Left lobe of liver (tissue), 2 donors: Measurements from ENCODE around the gene GALNT7. TPM values are rescaled to one million over a fixed set of nuclear protein-coding genes. Genes with fewer than 3 reads are reported as not detected.
A peak's percentile ranks its signal among the peaks of the same experiment; 100 is the strongest.

Experiments
- ATAC-seq: fragments of 200-7000 bp; cut with Tn5 transposase; one replicate; pipeline ENCODE4 v1.9.1; 2020; ENCODE audit warnings: mild to moderate bottlenecking, moderate library complexity
- DNase-seq: peaks from one replicate; pipeline ENCODE4 v3.0.0-alpha.2; 2020; ENCODE audit warnings: low spot score
- total RNA-seq: library from RNA; stranded (reverse); gene quantifications from one replicate; pipeline ENCODE4 v1.2.1, GENCODE V29; 2021
- donor health status: DM: no; HTN: no; CAD: no; lungs with moderate emphysema.
- donor health status: DM: no; HTN: yes; CAD: no.

Gene GALNT7
- total RNA-seq, 1 donor from 2014 or later: 0.65 TPM

GRCh38 chr4:173230062-173230461, 61.5 kb downstream of the GALNT7 start:
- no peak for DNase-seq
- no peak for ATAC-seq

GRCh38 chr4:173231916-173232315, 63.3 kb downstream of the GALNT7 start:
- no peak for DNase-seq
- peak; percentile 21 for ATAC-seq

- no peak for ATAC-seq
These were observed 65.2 kb downstream of the GALNT7 start for GRCh38 chr4:173233857-173234256.

GRCh38 chr4:173235050-173235449, 66.4 kb downstream of the GALNT7 start:
- no peak for DNase-seq
- ATAC-seq: no peak

More at GRCh38 chr4:173233857-173234256, 65.2 kb downstream of the GALNT7 start:
- DNase-seq: no peak

- ATAC-seq (no peak), DNase-seq (no peak)
These were observed 67.7 kb downstream of the GALNT7 start for GRCh38 chr4:173236301-173236700.

- no peak for DNase-seq
- no peak for ATAC-seq
These were observed 68.5 kb downstream of the GALNT7 start for GRCh38 chr4:173237152-173237551.

- no peak for DNase-seq
- no peak for ATAC-seq
These were observed 69.2 kb downstream of the GALNT7 start for GRCh38 chr4:173237762-173238161.

GRCh38 chr4:173240696-173241095, 72.1 kb downstream of the GALNT7 start:
- ATAC-seq (no peak), DNase-seq (no peak)

GRCh38 chr4:173242466-173243250, 74.0 kb downstream of the GALNT7 start:
- ATAC-seq: no peak

GRCh38 chr4:173243321-173243720, 74.7 kb downstream of the GALNT7 start:
- no peak for ATAC-seq
- DNase-seq: no peak

More at GRCh38 chr4:173242466-173243250, 74.0 kb downstream of the GALNT7 start:
- no peak for DNase-seq

GRCh38 chr4:173243917-173244658, 75.5 kb downstream of the GALNT7 start:
- DNase-seq (no peak), ATAC-seq (no peak)

GRCh38 chr4:173245952-173246351, 77.3 kb downstream of the GALNT7 start:
- no peak for ATAC-seq
- DNase-seq: no peak

GRCh38 chr4:173246719-173247118, 78.1 kb downstream of the GALNT7 start:
- no peak for DNase-seq
- no peak for ATAC-seq

- DNase-seq: no peak
- no peak for ATAC-seq
These were observed 78.7 kb downstream of the GALNT7 start for GRCh38 chr4:173247321-173247720.

- no peak for DNase-seq
These were observed 80.1 kb downstream of the GALNT7 start for GRCh38 chr4:173248690-173249089.

GRCh38 chr4:173252024-173252935, 83.7 kb downstream of the GALNT7 start:
- DNase-seq: no peak
- no peak for ATAC-seq

More at GRCh38 chr4:173248690-173249089, 80.1 kb downstream of the GALNT7 start:
- no peak for ATAC-seq

- DNase-seq: no peak
- no peak for ATAC-seq
These were observed 85.0 kb downstream of the GALNT7 start for GRCh38 chr4:173253561-173253960.

- no peak for DNase-seq
- ATAC-seq: no peak
These were observed 86.0 kb downstream of the GALNT7 start for GRCh38 chr4:173254646-173255045.

GRCh38 chr4:173256825-173257224, 88.2 kb downstream of the GALNT7 start:
- no peak for DNase-seq
- ATAC-seq: no peak

GRCh38 chr4:173257732-173258717, 89.4 kb downstream of the GALNT7 start:
- no peak for DNase-seq

More at GRCh38 chr4:173257732-173258717, 89.4 kb downstream of the GALNT7 start:
- ATAC-seq: peak; percentile 80
